Right ventricle myocardium superior (tissue), 1 donor: ENCODE measurements around the gene REXO1. TPM values are rescaled to one million over a fixed set of nuclear protein-coding genes. Genes with fewer than 3 reads are reported as not detected.
"Not testable (repeated sequence)": the region's sequence is repeated elsewhere in the genome, so short reads cannot be mapped to it uniquely, and the experiment has no call there.

Experiments used
- ATAC-seq: fragments of 200-7000 bp; cut with Tn5 transposase; one replicate; pipeline ENCODE4 v1.9.1; 2020; ENCODE audit warnings: mild to moderate bottlenecking; ENCODE audit not compliant: poor library complexity
- DNase-seq: peaks from one replicate; pipeline ENCODE4 v3.0.0-alpha.2; 2020
- intact Hi-C: fragments of 100-400 bp; cut with DNase I; formaldehyde crosslinking; loops from one replicate; pipeline ENCODE4 v1.11.2; 2022
- total RNA-seq: library from RNA; stranded (reverse); fragmentation: NEBNext Ultra II Directional; extraction: Animal tissue kit (Norgen Biotek cat#: 25700); gene quantifications from one replicate; pipeline ENCODE4 v1.2.1, GENCODE V29; 2021
- donor health status: DM: no; HTN: yes; CAD: no; lungs with severe emphysema.

The REXO1 gene
- total RNA-seq, 1 donor from 2014 or later: 13.6 TPM

- DNase-seq: no peak
- intact Hi-C loops: no loop called here
- ATAC-seq: no peak
Observed at GRCh38 chr19:1809678-1810077, 38.6 kb downstream of the REXO1 start.

DNA sequence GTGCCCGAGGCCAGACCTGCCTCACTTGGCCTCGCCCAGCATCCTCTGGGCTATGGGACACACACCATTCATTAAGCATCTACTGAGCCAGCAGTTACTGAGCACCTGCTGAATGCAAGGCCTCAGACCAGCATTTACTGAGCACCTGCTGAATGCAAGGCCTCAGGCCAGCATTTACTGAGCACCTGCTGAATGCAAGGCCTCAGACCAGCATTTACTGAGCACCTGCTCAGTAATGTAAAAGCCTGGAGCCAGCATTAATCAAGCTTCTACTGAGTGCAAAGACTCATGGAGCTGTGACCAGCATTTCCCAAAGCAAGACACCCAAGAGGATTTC lies 39.9 kb downstream of the REXO1 start:
- intact Hi-C loops: no loop called here
- ATAC-seq: no peak
- no peak for DNase-seq

DNA sequence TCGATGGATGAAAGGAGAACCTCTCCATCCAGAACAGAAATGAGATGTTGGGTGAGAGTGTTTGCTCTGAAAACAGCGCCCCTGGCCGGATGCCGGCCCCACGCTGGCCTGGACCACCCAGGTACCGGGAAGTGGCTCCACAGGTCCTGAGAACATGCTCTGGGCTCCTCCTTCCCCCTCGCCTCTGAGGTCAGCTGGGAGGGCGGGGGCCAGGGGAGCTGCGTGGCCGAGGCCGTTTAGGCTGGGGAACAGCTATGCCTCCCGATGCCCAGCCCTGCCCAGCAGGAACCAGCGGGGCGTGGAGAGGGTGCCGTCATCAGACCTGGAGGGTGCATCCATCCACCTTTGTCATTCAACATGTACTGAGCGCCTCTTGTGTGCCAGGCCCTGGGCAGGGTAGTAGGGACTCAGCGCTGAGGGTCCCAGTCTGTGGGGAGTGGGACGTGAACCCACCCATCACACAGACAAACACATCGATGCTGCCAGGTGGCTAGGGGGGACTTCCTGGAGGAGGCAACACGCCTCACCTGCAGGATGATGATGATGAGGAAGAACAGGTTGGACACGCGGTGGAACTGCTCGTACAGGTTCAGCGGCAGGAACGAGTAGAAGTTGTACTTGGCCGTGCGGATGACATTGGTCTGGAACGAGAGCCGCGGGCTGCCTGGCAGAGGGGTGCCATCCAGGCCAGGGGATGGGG lies 40.4 kb downstream of the REXO1 start:
- intact Hi-C loops: no loop called here
- ATAC-seq (no peak), DNase-seq (no peak)

GRCh38 chr19:1807030-1807694 lies 41.1 kb downstream of the REXO1 start:
- ATAC-seq: no peak
- DNase-seq: no peak
- intact Hi-C loops: no loop called here

GRCh38 chr19:1806184-1807029 lies 41.9 kb downstream of the REXO1 start:
- ATAC-seq (no peak), DNase-seq (no peak)
- intact Hi-C loops: no loop called here

DNA sequence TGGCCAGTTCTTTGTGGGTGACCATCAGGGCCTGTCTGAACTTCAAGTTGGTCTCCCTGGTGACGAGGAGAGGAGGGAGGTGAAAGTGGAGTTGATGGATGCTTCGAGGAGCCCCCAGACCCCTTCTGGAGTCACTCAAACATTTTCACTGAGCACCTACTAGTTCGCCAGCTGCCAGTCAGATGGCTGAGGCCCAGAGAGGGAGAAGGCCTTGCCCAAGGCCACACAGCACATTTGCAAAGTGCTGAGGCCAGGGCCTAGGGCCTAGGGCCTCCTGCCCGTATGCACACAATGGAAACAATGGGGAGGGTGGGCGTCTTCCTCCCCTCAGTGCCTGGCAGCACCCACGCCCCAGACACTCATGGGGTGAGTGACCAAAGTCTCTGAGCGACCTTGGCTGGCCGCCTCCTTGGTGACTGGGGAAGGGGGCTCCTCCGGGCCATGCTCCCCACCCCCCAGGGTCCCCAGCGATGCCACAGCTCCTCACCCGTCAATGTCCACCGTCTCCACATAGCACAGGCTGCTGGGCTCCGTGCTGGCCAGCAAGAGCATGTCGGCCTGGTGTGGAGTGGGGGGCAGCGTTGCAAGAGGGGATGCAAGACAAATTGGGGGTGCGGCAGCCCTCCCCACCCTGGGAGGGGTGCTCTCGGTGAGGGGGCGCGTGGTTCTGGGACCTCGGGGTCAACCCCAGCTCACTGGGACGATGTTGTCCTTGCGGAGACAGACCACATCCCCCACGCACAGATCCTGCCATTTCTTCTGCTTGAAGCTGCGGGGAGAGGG lies 42.7 kb downstream of the REXO1 start:
- no peak for ATAC-seq
- intact Hi-C loops: no loop called here
- DNase-seq: no peak

- intact Hi-C loops: no loop called here
- DNase-seq: no peak
Observed at GRCh38 chr19:1804858-1805257, 43.4 kb downstream of the REXO1 start.

GRCh38 chr19:1799695-1800342 lies 48.5 kb downstream of the REXO1 start:
- intact Hi-C loops: no loop called here
- ATAC-seq (no peak), DNase-seq (no peak)

More at GRCh38 chr19:1804858-1805257, 43.4 kb downstream of the REXO1 start:
- ATAC-seq: no peak

GRCh38 chr19:1797313-1797712 lies 51.0 kb downstream of the REXO1 start:
- ATAC-seq, intact Hi-C loops, DNase-seq: not testable (repeated sequence)

GRCh38 chr19:1796395-1797142 lies 51.7 kb downstream of the REXO1 start:
- ATAC-seq: no peak
- intact Hi-C loops: no loop called here
- DNase-seq: no peak

- DNase-seq: no peak
- ATAC-seq: no peak
- intact Hi-C loops: no loop called here
Observed at GRCh38 chr19:1794424-1795172, 53.7 kb downstream of the REXO1 start.

DNA sequence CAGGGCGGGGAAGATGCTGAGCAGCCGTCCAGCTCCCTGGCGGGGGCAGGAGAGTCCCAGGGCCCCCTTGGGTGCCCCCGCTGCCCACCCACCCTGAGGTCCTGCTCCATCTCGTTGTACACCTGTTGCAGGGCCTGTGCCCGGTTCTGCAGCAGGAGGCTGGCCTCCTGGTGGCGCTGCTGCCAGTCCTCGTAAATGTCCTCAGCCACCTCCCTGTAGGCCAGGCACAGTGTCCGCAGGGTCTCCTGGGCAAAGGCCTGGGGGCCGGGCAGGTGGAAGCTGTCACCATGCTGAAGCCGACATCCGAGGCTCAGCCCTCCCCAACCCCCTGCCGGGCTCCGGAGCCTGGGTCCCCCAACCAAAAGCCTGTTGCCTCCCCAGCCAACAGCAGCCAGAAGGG lies 56.4 kb downstream of the REXO1 start:
- DNase-seq (no peak), ATAC-seq (no peak)
- intact Hi-C loops: no loop called here

DNA sequence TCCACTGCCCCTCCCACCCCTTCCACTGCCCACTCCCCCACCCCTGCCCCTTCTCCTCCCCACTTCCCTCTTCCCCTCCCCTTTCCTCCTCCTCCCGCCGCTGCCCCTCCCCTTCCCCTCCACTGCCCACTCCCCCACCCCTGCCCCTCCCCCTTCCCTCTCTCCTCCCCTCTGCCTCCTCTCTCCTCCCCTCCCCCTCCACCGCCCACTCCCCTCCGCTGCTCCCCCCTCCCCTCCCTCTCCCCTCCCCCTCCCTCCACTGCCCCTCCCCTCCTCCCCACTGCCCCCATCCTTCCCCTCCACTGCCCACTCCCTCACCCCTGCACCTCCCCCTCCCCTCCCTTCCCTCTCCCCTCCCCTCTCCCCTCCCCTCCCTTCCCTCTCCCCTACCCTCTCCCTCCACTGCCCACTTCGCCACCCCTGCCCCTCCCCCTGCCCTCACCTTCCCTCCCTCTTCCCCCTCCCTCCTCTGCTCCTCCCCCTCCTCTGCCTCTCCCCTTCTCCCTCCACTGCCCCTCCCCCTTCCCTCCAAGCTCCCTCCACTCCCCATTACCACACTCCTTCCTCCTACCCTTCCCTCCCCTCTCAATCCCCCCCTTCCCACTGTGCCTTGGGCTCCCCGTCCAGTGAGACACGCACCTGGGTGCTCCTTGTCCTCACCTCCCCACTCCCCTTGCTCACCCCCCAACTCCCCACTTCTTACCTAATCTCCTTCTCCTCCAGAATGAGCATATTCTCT lies 58.1 kb downstream of the REXO1 start:
- ATAC-seq: no peak
- intact Hi-C loops: no loop called here
- no peak for DNase-seq

- ATAC-seq (no peak), DNase-seq (no peak)
- intact Hi-C loops: no loop called here
Observed at GRCh38 chr19:1789261-1790041, 58.8 kb downstream of the REXO1 start.

DNA sequence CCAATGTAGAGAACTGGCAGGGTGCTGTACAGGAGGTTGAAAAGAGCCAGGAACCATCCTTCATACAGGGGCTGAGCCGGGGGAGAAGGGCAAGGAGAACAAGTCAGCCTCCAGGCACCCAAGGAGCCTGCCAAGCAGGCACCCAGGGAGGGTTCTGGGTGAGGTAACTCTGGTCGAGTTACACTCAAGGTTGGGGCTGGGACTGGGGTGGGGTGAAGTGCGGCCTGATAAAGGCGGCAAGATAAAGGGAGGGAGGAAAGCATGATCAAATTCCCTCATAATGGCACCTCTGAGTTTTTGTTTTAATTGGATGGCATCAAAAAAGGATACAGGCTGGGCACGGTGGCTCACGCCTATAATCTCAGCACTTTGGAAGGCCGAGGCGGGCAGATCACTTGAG lies 61.2 kb downstream of the REXO1 start:
- intact Hi-C loops: no loop called here
- no peak for ATAC-seq
- no peak for DNase-seq

DNA sequence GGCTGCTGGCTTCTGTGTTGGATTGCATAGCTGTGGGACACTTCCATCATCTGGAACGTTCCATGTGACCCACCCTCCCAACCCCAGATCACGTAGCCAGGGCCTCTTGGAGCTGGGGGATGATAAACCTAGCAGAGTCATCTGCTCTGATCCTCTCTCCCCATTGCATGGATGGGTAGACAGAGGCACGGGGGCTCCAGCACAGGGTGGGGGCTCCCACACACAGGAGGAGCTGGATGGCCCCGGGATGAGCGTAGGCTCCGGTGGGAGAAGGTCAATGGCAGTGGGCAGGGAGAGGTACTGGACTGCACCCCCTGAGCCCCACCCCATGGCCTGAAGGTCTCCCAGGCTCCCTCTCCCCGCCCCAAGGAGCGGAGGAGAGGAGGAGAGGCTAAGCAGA lies 61.6 kb downstream of the REXO1 start:
- intact Hi-C loops: no loop called here
- no peak for ATAC-seq
- no peak for DNase-seq
